Activated CD4-positive, alpha-beta memory T cell treated with anti-CD3 and anti-CD28 coated beads, Interleukin-2, amount 10 ng/mL, durations not matched to agents 7 days and 5 days (primary cell): ENCODE measurements around the gene MPL. TPM values are rescaled to one million over a fixed set of nuclear protein-coding genes. Genes with fewer than 3 reads are reported as not detected.

Source experiments
- CTCF ChIA-PET: fragments of 350-600 bp; sonication (Branson Sonifier 250); formaldehyde crosslinking; loops from one replicate; lab custom pipeline; 2021; ENCODE audit warnings: antibody characterized with exemption, inconsistent platforms; lab: Charles Lee
- POLR2A ChIA-PET: fragments of 350-600 bp; sonication (Branson Sonifier 250); formaldehyde crosslinking; loops from one replicate; lab custom pipeline; 2021; ENCODE audit warnings: antibody characterized with exemption; lab: Charles Lee
- DNase-seq: peaks from one replicate; pipeline ENCODE4 v3.0.0-alpha.2; 2020
- H3K27ac Mint-ChIP-seq: one replicate; pipeline ENCODE4 v1.8.0; 2021; ENCODE audit warnings: mild to moderate bottlenecking, mixed read lengths
- H3K27me3 Mint-ChIP-seq: one replicate; pipeline ENCODE4 v1.8.0; 2021; ENCODE audit warnings: mixed read lengths
- H3K36me3 Mint-ChIP-seq: one replicate; pipeline ENCODE4 v1.8.0; 2021; ENCODE audit warnings: low read depth, mixed read lengths
- H3K4me1 Mint-ChIP-seq: one replicate; pipeline ENCODE4 v1.8.0; 2021; ENCODE audit warnings: mixed read lengths
- H3K4me3 Mint-ChIP-seq: one replicate; pipeline ENCODE4 v1.8.0; 2021; ENCODE audit warnings: mild to moderate bottlenecking, mixed read lengths
- H3K9me3 Mint-ChIP-seq: one replicate; pipeline ENCODE4 v1.8.0; 2021; ENCODE audit warnings: mixed read lengths
- total RNA-seq, 2 experiments: library from RNA; stranded (reverse); gene quantifications; one replicate each; pipeline ENCODE4 v1.2.3, GENCODE V29; 2021

The MPL gene
- total RNA-seq, 2 experiments from 2014 or later = not detected

GRCh38 chr1:43358121-43358745, 20.6 kb downstream of the MPL start:
- DNase-seq = no peak
- H3K4me3 Mint-ChIP-seq = peak overlapping the region; percentile 98
- POLR2A ChIA-PET = interaction anchor here (0.5 to 4.3 kb wide), 17 partner anchors 9 to 617 kb away, joined by 3 to 73 read pairs (median 5); partner anchors contain the start of genes CFAP57, EBNA1BP2, ELOVL1 and HYI
- no peaks in the 10 kb centered on the region for H3K27me3 Mint-ChIP-seq
- CTCF ChIA-PET = interaction anchor here (0.7 to 1.6 kb wide), 7 partner anchors 9 to 881 kb away, joined by 3 to 22 read pairs (median 6); partner anchors contain the start of gene ELOVL1
- H3K9me3 Mint-ChIP-seq = no peaks in the 10 kb centered on the region
- H3K27ac Mint-ChIP-seq = peak overlapping the region; percentile 80
- H3K4me1 Mint-ChIP-seq = peaks cover 54% of the 10 kb centered on the region
- peaks cover 55% of the 10 kb centered on the region for H3K36me3 Mint-ChIP-seq

GRCh38 chr1:43358746-43359693, 21.4 kb downstream of the MPL start, which contains the start of gene CDC20:
TSS of gene CDC20 (plus strand) at chr1:43358981. CDS start at chr1:43359216, 235 bp downstream.
- ChIA-PET POLR2A (interaction anchor here (0.7 to 4.3 kb wide), 17 partner anchors 9 to 676 kb away, joined by 3 to 73 read pairs (median 5); partner anchors contain the start of genes CFAP57, EBNA1BP2, ELOVL1 and HYI), CTCF (interaction anchor here (0.7 to 1.6 kb wide), 7 partner anchors 9 to 881 kb away, joined by 3 to 22 read pairs (median 6); partner anchors contain the start of gene ELOVL1)
- peak; percentile 100 for DNase-seq
- H3K36me3 Mint-ChIP-seq = peaks cover 63% of the 10 kb centered on the region
- no peaks in the 10 kb centered on the region for H3K27me3 Mint-ChIP-seq
- peak within 1 kb of the TSS; percentile 80 for H3K27ac Mint-ChIP-seq
- H3K9me3 Mint-ChIP-seq = no peaks in the 10 kb centered on the region
- peak within 1 kb of the TSS; percentile 98 for H3K4me3 Mint-ChIP-seq
- H3K4me1 Mint-ChIP-seq = peaks cover 58% of the 10 kb centered on the region

DNA sequence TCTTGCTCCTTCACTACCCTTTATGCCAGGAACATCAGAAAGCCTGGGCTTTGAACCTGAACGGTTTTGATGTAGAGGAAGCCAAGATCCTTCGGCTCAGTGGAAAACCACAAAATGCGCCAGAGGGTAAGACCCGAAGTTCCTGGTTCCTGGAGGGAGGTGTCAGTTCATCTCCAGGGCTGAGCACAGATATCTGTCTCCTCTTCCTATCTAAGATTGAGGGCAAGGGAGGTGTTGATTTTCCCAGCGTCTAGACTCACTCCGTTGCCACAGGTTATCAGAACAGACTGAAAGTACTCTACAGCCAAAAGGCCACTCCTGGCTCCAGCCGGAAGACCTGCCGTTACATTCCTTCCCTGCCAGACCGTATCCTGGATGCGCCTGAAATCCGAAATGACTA, 22.1 kb downstream of the MPL start:
- Mint-ChIP-seq H3K4me1 (peaks cover 60% of the 10 kb centered on the region), H3K27me3 (no peaks in the 10 kb centered on the region), H3K9me3 (no peaks in the 10 kb centered on the region), H3K36me3 (peaks cover 68% of the 10 kb centered on the region), H3K4me3 (peak overlapping the region; percentile 98), H3K27ac (peak overlapping the region; percentile 80)
- ChIA-PET POLR2A (interaction anchor here (0.8 to 4.3 kb wide), 8 partner anchors 8 to 677 kb away, joined by 3 to 73 read pairs (median 6); partner anchors contain the start of genes ELOVL1, HYI, MED8 and SZT2), CTCF (no interaction called here)
- DNase-seq = no peak

- H3K9me3 Mint-ChIP-seq = no peaks in the 10 kb centered on the region
- H3K36me3 Mint-ChIP-seq = peaks cover 76% of the 10 kb centered on the region
- CTCF ChIA-PET = no interaction called here
- H3K4me1 Mint-ChIP-seq = peaks cover 68% of the 10 kb centered on the region
- peak overlapping the region; percentile 98 for H3K4me3 Mint-ChIP-seq
- DNase-seq = no peak
- H3K27me3 Mint-ChIP-seq = no peaks in the 10 kb centered on the region
- POLR2A ChIA-PET = interaction anchor here (0.6 to 4.3 kb wide), 4 partner anchors 7 to 513 kb away, joined by 3 to 73 read pairs (median 4); partner anchors contain the start of genes ELOVL1, MED8 and SZT2
- peak overlapping the region; percentile 80 for H3K27ac Mint-ChIP-seq
Observed at GRCh38 chr1:43360616-43361015, 23.0 kb downstream of the MPL start.

DNA sequence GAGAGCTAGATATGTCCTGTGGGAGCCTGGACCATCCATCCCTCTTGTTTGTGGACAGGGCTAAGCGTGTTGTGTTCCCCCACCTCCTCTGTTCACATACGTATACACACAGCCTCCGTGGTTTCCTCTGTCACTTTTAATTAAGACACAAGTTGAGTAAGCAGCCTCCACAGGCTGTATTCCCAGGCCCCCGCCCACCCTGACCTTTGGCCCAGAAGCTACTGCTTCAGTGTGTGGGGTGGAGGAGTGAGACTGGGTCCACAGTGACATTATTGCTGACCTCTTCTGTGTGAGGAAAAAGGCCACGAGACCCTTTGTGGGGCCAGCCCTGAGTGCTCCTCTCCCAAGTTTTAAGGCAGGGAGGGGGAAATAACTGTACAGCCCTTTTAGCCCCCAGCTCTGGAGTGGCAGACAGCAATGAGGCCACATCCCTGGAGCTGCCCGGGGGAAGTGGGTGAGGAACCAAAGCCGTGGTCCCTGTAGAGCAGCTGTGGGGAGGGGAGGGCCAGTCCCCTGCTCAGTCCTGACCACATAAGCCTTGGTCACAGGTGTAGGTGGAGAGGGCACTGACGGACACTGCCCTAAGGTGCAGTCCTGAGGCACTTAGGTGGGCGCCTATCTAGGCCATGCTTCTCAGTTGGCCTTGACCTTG, 25.8 kb downstream of the MPL start:
- H3K4me3 Mint-ChIP-seq = no peak overlapping the region
- H3K9me3 Mint-ChIP-seq = no peaks in the 10 kb centered on the region
- H3K27ac Mint-ChIP-seq = peak overlapping the region; percentile 63
- peaks cover 71% of the 10 kb centered on the region for H3K36me3 Mint-ChIP-seq
- peaks cover 73% of the 10 kb centered on the region for H3K4me1 Mint-ChIP-seq
- no peaks in the 10 kb centered on the region for H3K27me3 Mint-ChIP-seq
- ChIA-PET POLR2A (interaction anchor here (1.4 kb wide), 2 partner anchors 13 to 27 kb away, joined by 3 to 5 read pairs; partner anchors contain the start of genes MED8 and SZT2), CTCF (interaction anchor here (0.5 kb wide), 1 partner anchor 8 kb away, joined by 4 read pairs; no protein-coding TSS in a partner anchor)
- no peak for DNase-seq

DNA sequence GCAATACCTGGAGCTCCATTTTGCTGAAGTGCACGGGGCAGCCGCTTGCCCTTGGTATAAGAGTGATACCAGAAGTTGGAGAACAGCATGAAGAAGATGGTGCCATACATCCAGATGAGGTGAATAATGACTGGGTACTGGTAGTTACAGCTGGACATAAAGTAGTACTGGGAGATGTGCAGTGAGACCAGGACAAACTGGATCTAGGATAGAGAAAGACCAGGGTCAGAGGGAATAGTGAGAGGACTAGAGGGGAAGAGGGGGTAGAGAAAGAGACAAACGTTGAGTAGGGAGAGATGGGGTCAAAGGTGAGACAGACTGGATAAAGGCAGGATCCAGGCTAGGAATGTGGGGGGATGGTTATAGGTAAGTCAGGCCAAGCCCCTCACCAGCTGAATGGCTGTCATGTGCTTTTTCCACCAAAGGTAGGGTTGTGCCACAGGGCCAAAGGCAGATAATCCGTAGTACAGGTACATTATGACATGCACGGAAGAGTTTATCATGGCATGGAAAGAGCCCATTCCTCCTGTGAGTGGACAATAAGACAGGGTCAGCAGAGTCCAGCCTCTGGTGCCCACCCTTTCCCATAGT, 26.4 kb downstream of the MPL start:
- peak overlapping the region; percentile 50 for H3K27ac Mint-ChIP-seq
- peaks cover 76% of the 10 kb centered on the region for H3K4me1 Mint-ChIP-seq
- no peaks in the 10 kb centered on the region for H3K9me3 Mint-ChIP-seq
- peaks cover 70% of the 10 kb centered on the region for H3K36me3 Mint-ChIP-seq
- ChIA-PET POLR2A (interaction anchor here (1.4 kb wide), 1 partner anchor 26 kb away, joined by 5 read pairs; the partner anchor contains the start of genes MED8 and SZT2), CTCF (no interaction called here)
- H3K27me3 Mint-ChIP-seq = no peaks in the 10 kb centered on the region
- no peak overlapping the region for H3K4me3 Mint-ChIP-seq
- DNase-seq = no peak

DNA sequence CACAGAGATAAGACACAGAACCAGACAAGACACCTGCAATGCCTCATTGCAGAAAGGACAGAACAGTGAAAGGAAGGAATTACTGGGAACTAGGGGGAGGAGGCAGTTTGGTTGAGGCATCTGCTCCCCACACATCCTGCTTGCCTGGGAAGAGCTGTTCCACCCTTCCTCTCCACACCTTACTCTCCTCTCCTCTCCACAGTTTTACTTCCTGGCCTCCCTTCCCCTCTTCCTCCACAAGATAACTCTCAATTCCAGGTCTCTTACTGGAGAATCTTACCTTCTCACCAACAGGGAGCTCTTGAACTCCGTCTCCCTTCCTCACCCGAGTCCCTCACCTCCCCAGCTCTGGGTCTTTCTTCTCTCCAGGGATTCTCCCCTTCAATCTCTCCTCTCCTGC, 28.1 kb downstream of the MPL start:
- H3K4me1 Mint-ChIP-seq = peaks cover 68% of the 10 kb centered on the region
- no peaks in the 10 kb centered on the region for H3K9me3 Mint-ChIP-seq
- POLR2A ChIA-PET = interaction anchor here (0.9 kb wide), 1 partner anchor 10 kb away, joined by 3 read pairs; no protein-coding TSS in a partner anchor
- H3K27me3 Mint-ChIP-seq = no peaks in the 10 kb centered on the region
- CTCF ChIA-PET = interaction anchor here (3.5 kb wide), 1 partner anchor 7 kb away, joined by 22 read pairs; the partner anchor contains the start of gene CDC20
- H3K36me3 Mint-ChIP-seq = peaks cover 55% of the 10 kb centered on the region
- peak overlapping the region; percentile 83 for H3K27ac Mint-ChIP-seq
- peak overlapping the region; percentile 95 for H3K4me3 Mint-ChIP-seq
- DNase-seq = no peak

DNA sequence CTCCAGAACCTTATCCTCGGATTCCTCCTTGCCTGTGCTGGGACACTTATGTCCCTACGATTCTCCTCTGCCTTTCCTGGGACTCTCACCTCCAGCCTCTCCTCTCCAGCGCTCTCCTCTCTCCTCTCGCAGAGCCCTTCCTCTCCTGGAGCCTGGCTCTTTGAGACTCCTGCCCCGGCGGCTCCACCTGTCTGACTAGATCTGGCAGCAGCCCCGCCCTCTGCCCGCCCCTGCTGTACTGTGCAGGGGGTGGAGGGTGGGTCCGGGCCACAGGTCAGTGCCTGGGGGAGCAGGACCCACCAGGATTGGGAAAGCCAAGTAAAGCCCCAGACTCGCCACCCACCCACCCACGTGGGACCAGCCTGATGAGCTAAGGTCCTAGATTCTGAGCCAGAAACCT, 28.6 kb downstream of the MPL start:
- ChIA-PET POLR2A (interaction anchor here (0.9 to 1.6 kb wide), 2 partner anchors 10 kb away, joined by 3 to 9 read pairs; no protein-coding TSS in a partner anchor), CTCF (interaction anchor here (3.5 kb wide), 1 partner anchor 8 kb away, joined by 22 read pairs; the partner anchor contains the start of gene CDC20)

GRCh38 chr1:43366601-43367025, 29.0 kb downstream of the MPL start:
- peak overlapping the region; percentile 83 for H3K27ac Mint-ChIP-seq
- peaks cover 64% of the 10 kb centered on the region for H3K4me1 Mint-ChIP-seq
- no peaks in the 10 kb centered on the region for H3K27me3 Mint-ChIP-seq
- ChIA-PET POLR2A (interaction anchor here (1.0 to 3.3 kb wide), 5 partner anchors 8 to 23 kb away, joined by 4 to 73 read pairs (median 9); partner anchors contain the start of genes CDC20, MED8 and SZT2), CTCF (interaction anchor here (3.5 kb wide), 1 partner anchor 8 kb away, joined by 22 read pairs; the partner anchor contains the start of gene CDC20)
- no peak for DNase-seq
- H3K9me3 Mint-ChIP-seq = no peaks in the 10 kb centered on the region
- H3K36me3 Mint-ChIP-seq = peaks cover 46% of the 10 kb centered on the region
- H3K4me3 Mint-ChIP-seq = peak overlapping the region; percentile 95

More for the DNA sequence above, 28.6 kb downstream of the MPL start:
- H3K27me3 Mint-ChIP-seq = no peaks in the 10 kb centered on the region
- peaks cover 67% of the 10 kb centered on the region for H3K4me1 Mint-ChIP-seq
- H3K9me3 Mint-ChIP-seq = no peaks in the 10 kb centered on the region
- peak overlapping the region; percentile 95 for H3K4me3 Mint-ChIP-seq
- DNase-seq = no peak
- H3K36me3 Mint-ChIP-seq = peaks cover 50% of the 10 kb centered on the region
- peak overlapping the region; percentile 83 for H3K27ac Mint-ChIP-seq

- Mint-ChIP-seq H3K27ac (peak overlapping the region; percentile 83), H3K4me3 (peak overlapping the region; percentile 95), H3K36me3 (peaks cover 40% of the 10 kb centered on the region), H3K4me1 (peaks cover 57% of the 10 kb centered on the region), H3K27me3 (no peaks in the 10 kb centered on the region), H3K9me3 (no peaks in the 10 kb centered on the region)
- ChIA-PET CTCF (interaction anchor here (1.2 to 3.5 kb wide), 7 partner anchors 9 to 293 kb away, joined by 3 to 22 read pairs (median 6); partner anchors contain the start of genes CDC20, MED8 and SZT2), POLR2A (interaction anchor here (0.8 to 3.3 kb wide), 16 partner anchors 9 to 608 kb away, joined by 3 to 73 read pairs (median 4); partner anchors contain the start of genes C1orf50, CDC20, HYI and IPO13)
- DNase-seq = peak; percentile 42
Observed at GRCh38 chr1:43367026-43367903, 29.6 kb downstream of the MPL start.
